IPS-11a (cell line): ENCODE data around the gene GPR146.
"Not testable (repeated sequence)": the region's sequence is repeated elsewhere in the genome, so short reads cannot be mapped to it uniquely, and the experiment has no call there.

Experiments
- H3K4me3 ChIP-seq: one replicate; pipeline ENCODE4 v1.5.1; 2013; ENCODE audit warnings: low read depth, low read length, control low read depth

GPR146 gene, protein sequence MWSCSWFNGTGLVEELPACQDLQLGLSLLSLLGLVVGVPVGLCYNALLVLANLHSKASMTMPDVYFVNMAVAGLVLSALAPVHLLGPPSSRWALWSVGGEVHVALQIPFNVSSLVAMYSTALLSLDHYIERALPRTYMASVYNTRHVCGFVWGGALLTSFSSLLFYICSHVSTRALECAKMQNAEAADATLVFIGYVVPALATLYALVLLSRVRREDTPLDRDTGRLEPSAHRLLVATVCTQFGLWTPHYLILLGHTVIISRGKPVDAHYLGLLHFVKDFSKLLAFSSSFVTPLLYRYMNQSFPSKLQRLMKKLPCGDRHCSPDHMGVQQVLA

DNA sequence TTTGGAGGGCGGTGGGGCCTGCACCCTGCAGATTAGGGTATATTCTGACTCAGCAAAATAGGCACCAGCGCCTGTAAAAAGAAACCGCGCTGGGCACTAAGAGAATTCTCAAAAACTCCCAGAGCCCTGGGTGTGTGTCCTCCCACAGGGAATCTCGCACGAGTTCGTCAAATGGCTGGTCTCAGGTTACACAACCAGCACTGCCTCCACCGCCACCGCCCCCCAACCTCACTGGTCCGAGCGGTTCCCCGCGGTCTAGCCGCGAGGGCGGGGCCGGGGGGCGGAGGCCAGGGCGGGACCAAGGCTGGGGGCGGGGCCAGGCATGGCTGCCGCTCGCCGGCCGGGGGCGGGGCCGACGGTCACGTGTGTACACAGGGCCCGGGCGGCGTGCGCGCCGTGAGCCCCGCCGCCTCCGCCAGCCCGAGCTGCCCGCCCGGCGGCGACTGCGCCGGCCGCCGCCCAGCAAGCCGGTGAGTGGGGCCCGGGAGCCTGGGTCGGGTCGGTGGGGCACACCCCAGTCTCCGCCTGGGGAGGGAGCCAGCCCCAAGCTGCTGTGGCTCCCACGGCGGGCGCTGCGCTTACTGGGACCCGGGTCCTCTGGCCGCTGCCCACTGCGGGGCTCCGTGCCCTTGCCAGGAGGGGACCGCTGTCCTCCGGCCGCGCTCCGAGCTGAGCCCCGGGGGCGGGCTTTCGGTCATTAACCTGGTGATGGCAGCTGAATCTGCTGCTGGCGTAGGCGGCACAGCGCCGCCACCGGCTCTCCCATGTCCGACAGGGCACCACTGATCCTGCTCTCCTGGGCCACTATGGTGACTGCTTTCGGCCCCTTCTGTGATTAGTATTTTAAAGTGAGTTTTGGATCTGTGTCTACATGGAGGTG lies at the start of gene GPR146:
Gene GPR146, plus strand, starts transcription at position 358 of the 880 bp plus-strand sequence. CDS start 12,970 bp downstream, outside the sequence.
- H3K4me3 ChIP-seq = peak within 1 kb of the TSS; percentile 45

DNA sequence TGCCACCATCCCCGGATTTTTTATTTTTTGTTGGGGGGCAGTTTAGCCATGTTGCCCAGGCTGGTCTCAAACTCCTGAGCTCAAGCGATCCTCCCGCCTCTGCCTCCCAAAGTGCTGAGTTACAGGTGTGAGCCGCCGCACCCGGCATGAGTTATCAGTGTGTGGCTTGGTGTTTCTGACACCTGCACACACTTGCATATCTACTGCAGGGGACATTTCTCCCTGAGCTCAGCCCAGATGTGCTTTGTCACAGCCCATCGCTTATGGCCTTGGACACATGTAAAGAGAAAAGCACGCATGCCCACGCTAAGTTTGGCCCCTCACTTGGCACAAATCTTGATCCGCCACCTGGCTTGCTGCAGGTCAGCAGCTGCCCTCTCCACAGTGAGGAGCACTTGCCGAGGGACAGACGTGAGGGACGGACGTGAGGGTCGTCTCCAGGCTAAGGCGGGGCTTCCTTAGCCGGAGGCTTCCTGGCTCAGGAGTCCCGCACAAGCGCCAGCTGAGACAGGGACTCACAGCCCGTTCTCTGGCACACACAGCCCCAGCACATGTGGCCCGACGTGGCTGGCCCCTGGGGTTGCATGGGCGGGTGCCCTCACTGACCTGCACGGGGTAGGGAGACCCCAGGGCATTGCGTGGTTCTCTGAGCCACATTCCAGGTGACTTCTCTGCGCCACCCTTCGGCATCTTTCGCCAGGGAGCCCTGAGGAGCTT lies 49.6 kb upstream of the GPR146 start:
- H3K4me3 ChIP-seq = no peak overlapping the region

DNA sequence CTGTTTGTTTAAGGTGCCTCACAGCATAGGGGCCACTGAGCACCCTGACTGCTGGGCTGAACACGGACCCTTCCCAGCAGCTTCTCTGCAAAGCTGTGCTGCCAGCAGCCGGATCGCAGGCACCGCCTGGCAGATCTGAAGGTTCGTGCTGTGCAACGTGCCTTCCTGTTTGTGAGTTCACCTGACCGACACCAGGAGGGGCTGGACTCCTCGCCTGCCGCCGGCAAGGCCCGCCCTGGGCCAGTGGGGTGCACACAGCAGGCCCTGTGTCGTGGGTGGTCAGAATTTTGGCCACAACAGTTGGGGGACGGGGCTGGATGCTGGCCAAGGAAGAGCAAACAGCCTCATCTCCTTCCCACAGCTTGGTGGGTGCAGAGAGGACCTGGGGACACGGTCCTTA lies 48.8 kb upstream of the GPR146 start:
- no peak overlapping the region for H3K4me3 ChIP-seq

DNA sequence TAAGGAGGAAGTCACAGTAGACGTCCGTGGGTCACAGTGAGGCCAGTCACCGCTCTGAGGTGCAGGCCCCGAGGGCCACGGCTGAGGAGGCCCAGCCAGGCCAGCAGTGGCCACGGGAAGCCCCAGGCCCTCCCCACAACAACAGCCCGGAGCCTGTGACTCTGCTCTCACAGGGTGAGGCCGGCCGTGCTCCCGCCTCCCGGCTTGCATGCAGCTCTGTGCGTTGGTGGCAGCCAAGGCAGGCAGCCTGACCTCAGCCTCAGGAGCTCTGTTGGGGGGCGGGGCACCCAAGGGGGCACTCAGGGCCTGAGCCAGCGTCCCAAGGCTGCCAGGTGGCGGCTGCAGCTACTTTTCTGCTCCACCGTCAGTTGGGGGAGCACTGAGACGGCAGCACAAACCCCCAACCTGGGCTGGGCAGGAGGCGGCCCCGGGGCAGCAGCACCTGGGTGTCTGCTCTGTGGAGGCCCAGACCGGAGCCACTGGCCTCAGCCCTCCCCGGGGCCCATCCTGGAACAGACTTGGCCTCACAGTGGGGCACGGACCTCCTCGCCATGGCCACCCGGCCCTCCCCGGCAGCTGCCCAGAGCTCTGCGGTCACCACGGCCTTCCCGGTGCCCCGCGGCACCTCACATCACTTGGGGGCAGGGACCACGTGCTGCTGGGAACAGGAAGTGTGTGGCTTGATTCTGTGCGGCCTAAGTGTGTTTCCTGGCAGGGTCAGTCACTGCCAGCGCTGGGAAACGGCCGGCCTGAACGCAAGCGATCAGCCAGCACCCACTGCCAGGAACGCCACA lies 48.1 kb upstream of the GPR146 start:
- no peak overlapping the region for H3K4me3 ChIP-seq

DNA sequence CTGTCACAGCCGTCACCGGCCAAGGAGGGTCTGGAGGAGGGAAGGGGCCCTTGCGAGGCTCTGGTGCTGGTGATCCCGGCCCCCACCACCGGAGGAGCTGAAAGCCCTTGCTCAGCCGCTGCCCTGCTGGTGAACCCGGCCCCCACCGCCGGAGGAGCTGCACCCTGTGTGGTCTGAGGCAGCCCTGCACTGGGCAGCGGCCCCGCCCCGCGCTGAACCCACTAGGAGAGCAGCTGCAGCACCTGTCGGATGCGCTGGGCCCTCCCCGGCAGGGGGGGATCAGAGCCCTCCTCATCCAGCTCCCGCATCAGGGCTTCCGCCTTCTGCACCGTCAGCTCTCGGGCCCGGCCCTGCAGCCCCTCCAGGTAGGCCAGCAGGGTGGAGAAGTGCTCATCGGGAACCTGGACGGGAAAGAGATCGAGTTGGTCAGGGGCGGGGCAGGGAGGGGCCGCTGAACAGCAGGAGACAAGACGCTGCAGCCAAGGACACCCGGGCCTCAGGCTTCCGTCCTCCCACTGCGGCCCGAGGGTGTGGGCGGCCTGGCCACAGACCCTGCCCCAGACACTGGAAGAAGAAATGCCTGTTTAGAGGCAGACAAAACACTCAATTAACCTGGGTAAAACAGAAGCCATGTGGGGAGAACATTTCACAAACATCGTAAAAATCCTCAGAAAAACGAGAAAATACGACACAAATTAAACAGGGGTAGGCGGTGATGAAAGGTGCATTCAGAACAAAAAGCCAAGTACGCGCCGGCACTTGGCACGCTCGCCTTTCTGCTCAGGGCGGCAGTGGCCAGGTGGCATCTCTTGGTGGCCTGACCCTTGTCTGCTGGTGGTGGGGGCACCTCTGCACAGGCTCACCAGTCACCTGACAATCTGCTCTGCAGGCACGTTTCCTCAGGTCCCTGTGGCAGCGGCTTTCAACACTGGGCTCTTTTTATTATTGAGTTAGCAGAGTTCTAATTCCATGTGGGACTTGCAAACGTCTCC lies 46.6 kb upstream of the GPR146 start:
- no peak overlapping the region for H3K4me3 ChIP-seq

DNA sequence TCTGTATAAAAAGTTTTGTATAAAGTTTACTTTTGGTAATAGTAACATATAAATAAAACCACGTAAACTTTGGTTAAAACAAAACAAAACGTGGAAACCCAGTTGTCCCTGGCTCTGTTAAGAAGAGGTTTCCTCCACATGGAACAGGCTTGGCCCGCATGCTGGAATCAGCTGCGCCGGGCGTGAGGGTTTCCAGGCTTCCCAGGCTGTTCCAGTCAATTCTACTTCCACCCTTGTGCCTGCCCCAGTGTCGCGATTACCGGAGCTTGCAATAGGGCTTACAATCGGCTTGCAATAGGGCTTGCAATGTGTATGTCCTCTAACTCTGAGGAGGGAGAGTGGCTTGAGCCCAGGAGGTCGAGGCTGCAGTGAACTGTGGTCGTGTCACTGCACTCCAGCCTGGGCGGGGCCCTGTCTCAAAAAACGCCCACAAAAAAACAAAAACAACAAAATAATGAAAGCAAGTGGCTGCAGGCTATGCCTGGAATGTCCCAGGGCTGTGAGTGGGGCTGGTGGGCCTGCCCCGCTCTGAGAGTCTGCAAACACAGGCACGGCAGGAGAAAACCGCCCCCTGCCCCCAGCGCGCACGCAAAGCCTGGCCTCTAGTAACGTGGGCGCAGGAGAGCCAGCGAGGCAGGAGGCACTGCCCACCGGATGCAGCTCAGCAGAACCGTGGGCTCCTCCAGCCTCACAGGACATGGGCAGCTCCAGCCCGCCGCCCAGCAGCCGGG lies 45.0 kb upstream of the GPR146 start:
- no peak overlapping the region for H3K4me3 ChIP-seq

DNA sequence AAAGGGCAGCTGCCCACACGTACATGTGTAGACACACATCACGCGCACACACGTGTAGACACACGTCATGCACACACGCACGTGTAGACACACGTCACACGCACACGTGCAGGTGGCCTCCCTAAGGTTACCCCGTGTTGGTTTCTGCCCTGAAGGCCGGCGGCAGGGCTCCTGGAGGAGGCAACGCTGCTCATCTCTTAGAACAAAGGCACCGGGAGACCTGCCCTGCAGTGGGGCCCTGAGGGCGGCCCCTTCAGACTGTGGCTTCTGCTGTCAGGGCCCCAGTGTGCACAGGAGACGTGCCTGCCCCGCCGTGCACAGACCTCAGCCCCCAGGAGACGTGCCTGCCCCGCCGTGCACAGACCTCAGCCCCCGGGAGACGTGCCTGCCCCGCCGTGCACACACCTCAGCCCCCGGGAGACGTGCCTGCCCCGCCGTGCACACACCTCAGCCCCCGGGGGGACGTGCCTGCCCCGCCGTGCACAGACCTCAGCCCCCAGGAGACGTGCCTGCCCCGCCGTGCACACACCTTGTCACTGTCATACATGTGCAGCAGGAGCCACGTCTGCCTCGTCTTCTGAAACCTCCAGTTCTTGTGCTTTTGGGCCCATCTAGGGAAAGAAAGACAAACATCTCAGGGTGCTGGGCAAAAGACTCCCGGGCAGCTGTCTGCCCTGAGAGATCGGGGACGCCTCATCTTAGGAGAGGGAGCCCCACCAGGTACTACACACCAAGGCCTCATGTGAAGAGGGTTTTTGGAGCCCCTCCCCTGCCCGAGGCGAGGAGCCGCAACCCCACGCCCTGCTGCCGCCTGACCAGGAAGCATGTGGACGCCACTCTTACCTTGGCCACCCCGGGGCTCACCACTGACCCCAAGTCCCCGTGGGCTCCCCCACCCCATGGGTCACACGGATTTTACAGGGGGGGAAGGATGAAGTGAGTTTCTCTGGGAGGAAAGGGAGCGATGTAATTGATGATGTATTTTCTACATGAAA lies 44.1 kb upstream of the GPR146 start:
- no peak overlapping the region for H3K4me3 ChIP-seq

DNA sequence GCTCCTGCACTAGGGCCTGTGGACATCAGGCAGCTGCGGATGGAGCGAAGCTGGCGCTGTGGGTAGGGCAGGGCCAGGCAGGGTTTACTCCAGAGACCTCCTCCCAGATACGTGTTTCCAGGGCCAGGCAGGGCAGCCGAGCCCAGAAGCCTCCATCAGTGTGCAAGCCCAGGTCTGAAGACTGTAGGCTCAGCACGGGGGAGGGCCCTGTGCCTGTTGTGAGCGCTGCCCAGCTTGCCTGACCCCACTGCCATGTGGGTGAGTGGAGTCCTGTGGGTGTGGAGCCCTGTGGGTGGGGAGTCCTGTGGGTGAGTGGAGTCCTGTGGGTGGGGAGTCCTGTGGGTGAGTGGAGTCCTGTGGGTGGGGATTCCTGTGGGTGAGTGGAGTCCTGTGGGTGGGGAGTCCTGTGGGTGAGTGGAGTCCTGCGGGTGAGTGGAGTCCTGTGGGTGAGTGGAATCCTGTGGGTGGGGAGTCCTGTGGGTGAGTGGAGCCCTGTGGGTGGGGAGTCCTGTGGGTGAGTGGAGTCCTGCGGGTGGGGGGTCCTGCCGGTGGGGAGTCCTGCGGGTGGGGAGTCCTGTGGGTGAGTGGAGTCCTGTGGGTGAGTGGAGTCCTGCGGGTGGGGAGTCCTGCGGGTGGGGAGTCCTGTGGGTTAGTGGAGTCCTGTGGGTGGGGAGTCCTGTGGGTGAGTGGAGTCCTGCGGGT lies 43.1 kb upstream of the GPR146 start:
- not testable (repeated sequence) for H3K4me3 ChIP-seq

DNA sequence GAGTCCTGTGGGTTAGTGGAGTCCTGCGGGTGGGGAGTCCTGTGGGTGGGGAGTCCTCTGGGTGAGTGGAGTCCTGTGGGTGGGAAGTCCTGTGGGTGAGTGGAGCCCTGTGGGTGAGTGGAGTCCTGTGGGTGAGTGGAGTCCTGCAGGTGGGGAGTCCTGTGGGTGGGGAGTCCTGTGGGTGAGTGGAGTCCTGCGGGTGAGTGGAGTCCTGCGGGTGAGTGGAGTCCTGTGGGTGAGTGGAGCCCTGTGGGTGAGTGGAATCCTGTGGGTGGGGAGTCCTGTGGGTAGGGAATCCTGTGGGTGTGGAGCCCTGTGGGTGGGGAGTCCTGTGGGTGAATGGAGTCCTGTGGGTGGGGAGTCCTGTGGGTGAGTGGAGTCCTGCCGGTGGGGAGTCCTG lies 42.3 kb upstream of the GPR146 start:
- not testable (repeated sequence) for H3K4me3 ChIP-seq

DNA sequence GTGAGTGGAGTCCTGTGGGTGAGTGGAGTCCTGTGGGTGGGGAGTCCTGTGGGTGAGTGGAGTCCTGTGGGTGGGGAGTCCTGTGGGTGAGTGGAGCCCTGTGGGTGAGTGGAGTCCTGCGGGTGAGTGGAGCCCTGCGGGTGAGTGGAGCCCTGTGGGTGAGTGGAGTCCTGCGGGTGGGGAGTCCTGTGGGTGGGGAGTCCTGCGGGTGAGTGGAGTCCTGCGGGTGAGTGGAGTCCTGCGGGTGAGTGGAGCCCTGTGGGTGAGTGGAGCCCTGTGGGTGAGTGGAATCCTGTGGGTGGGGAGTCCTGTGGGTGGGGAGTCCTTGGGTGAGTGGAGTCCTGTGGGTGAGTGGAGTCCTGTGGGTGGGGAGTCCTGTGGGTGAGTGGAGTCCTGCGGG lies 41.9 kb upstream of the GPR146 start:
- not testable (repeated sequence) for H3K4me3 ChIP-seq

DNA sequence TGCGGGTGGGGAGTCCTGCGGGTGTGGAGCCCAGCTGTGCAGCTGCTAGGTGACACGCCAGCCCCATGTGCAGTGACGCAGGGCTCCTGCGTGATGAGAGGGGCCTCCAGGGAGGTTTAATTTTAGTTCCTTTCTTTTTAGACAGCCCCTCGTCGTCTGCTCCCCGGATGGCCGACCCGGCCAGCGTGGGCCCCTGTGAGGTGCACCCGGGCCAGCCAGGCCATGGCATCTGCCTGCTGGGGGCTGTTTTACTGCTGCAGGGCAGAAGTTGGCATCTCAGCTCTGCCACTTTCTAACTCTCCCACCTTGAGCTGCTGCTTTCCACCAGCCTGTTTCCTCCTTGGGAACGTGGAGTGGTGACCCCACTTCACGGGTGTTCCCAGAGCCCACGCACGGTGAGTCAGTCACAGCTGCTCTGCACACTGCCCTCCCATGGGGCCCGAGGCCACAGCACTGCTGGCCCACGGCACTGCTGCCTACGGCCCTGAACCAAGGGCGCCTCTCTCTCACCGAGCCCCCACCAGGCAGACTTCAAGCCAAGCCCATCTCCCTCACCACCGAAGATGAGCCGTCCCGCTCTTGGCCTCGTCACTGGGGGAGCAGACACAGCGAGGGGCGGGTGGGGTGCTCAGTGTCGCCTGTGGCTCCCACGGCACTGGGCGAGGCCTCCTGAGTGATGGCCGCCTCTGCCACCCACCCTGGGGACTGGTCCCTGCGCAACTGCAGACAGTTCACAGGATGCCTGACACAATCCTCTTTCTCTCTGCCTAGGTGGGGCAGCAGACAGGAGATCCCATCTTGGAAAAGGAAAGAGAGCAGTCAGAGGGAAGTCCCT lies 40.1 kb upstream of the GPR146 start:
- no peak overlapping the region for H3K4me3 ChIP-seq

DNA sequence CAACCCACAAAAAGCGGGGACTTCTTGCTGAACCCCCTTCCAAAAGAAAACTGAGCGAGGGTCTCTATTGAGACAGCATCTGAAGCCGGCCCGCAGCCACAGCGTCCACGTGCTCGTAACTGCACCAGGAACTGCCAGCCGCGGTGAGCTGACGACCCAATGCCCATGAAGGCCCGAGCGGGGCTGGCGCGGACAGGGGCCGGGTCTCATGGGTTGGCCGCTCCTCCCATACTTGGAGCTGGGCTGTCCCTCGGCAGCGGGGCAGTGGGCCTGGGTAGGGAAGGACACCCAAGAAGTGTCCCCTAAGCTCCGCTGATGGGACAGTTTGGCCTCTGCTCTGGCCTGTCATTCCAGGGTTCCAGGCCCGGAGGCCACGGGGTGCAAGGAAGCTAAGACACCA lies 39.0 kb upstream of the GPR146 start:
- no peak overlapping the region for H3K4me3 ChIP-seq

DNA sequence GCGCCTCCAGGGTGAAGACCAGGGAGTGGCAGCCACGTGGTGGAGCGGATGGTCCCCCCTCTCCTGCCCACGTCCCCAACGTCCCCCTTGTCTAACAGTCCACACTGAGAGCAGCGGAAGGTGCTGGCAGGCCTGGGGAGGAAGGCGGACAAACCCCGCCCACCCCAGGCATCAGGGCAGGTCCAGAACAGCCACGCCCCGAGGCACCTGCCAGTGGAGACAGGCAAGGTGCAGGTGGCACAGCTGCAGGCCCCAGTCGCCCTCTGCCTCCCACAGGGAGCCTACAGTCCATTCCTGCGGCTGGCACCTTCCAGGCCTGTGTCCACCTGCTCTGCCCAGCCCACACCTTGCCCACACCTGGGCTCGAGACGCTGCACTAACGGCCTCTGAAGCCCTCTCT lies 36.4 kb upstream of the GPR146 start:
- no peak overlapping the region for H3K4me3 ChIP-seq

DNA sequence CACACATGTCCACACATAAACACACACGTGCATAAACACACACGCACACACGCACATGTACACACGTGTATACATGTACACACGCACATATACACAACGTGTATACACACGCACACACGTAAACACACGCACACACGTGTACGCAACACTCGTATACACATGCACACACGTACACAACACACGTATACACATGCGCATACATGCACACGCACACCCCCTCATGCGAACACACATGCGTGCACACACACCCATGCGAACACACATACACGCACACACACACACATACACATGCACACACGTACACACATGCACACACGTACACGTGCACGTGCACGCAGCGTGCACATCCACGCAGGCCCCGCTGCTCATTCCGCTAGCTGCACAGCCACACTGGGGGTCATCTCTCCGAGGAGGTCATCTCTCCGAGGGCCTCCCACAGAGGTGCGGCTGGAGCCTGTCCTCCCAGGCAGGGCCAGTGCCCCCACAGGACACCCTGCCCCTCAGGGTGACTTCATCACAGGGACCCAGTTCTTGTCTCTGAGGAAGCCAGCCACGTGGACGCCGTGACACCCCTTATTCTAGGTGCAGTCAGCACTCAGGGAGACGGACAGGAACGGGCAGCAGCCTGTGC lies 35.5 kb upstream of the GPR146 start:
- H3K4me3 ChIP-seq = no peak overlapping the region

DNA sequence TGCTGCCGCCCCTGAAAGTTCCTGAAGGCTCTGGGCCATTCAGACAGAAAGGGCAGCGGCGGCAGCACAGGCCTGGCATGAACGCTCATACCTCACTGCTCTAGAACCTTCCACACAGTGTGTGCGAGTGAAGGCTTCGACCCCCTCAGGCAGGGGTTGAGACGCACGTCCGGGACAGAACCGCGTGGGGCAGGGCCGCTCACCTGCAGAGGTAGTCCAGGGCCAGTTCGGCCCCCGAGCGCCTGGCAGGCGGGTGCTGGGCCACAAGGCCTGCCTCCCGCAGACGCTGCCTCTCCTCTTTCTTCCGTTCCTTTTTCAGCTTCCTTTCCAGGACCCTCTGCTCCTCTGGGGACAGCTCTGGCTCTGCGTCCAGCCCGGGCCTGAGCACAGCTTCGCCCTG lies 34.6 kb upstream of the GPR146 start:
- no peak overlapping the region for H3K4me3 ChIP-seq

DNA sequence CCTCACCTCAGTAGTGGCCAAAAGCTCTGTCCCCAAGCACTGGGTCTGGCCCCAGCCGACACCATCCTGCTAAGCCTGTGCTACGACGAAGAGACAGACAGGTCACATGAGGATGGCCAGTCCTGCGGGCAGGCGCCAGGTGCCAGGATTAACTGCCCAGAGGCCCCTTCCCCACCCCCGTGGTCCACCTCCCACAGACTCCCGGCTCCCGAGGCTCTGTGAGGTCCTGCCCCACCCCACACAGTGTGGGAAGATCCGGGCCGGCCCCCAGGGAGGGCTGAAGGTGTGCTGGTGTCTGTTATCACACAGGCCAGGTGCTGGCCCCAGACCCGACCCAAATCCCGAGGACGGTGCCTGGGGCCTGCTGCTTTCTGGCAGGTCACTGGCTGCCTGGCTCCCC lies 34.1 kb upstream of the GPR146 start:
- no peak overlapping the region for H3K4me3 ChIP-seq
